GM21528 (cell line): Measurements from ENCODE around the gene MALT1.
"Not testable (repeated sequence)": the region's sequence is repeated elsewhere in the genome, so short reads cannot be mapped to it uniquely, and the experiment has no call there.

Experiments used
- ATAC-seq: cut with Tn5 transposase; IDR thresholded peaks from one replicate; pipeline ENCODE4 v1.9.1; 2021; ENCODE audit warnings: mild to moderate bottlenecking, moderate library complexity; ENCODE audit not compliant: unreplicated experiment, low FRiP score

Gene MALT1

GRCh38 chr18:58727776-58728500 is 56.7 kb downstream of the MALT1 start:
- ATAC-seq = no peak

GRCh38 chr18:58728719-58729118 is 57.5 kb downstream of the MALT1 start:
- ATAC-seq = no peak

GRCh38 chr18:58730618-58731017 is 59.4 kb downstream of the MALT1 start:
- ATAC-seq = no peak

GRCh38 chr18:58732471-58732870 is 61.2 kb downstream of the MALT1 start:
- ATAC-seq = no peak

- no peak for ATAC-seq
These were observed 62.6 kb downstream of the MALT1 start for GRCh38 chr18:58733866-58734265.

- ATAC-seq = no peak
These were observed 67.1 kb downstream of the MALT1 start for GRCh38 chr18:58738322-58738721.

- no peak for ATAC-seq
These were observed 74.6 kb downstream of the MALT1 start for GRCh38 chr18:58745914-58746313.

- no peak for ATAC-seq
These were observed 77.8 kb downstream of the MALT1 start for GRCh38 chr18:58748899-58749595.

GRCh38 chr18:58753976-58754375 is 82.7 kb downstream of the MALT1 start:
- ATAC-seq = no peak

GRCh38 chr18:58754544-58755068 is 83.3 kb downstream of the MALT1 start:
- no peak for ATAC-seq

GRCh38 chr18:58755304-58756010 is 84.2 kb downstream of the MALT1 start:
- no peak for ATAC-seq

GRCh38 chr18:58756148-58756547 is 84.9 kb downstream of the MALT1 start:
- ATAC-seq = no peak

GRCh38 chr18:58756596-58757240 is 85.5 kb downstream of the MALT1 start:
- no peak for ATAC-seq

GRCh38 chr18:58757351-58757750 is 86.1 kb downstream of the MALT1 start:
- ATAC-seq = not testable (repeated sequence)

- ATAC-seq = no peak
These were observed 86.8 kb downstream of the MALT1 start for GRCh38 chr18:58758046-58758445.

- no peak for ATAC-seq
These were observed 87.3 kb downstream of the MALT1 start for GRCh38 chr18:58758606-58759005.

GRCh38 chr18:58761241-58761969 is 90.1 kb downstream of the MALT1 start:
- ATAC-seq = peak; percentile 72

- ATAC-seq = no peak
These were observed 90.9 kb downstream of the MALT1 start for GRCh38 chr18:58761970-58762780.

- ATAC-seq = no peak
These were observed 91.5 kb downstream of the MALT1 start for GRCh38 chr18:58762781-58763171.
